ENCODE data around the gene PREX1. TPM values are rescaled to one million over a fixed set of nuclear protein-coding genes. Genes with fewer than 3 reads are reported as not detected.

The PREX1 gene
- total RNA-seq, 2 experiments from 2014 or later = 20.7 to 25.3 TPM

GRCh38 chr20:48635791-48636267, 192.0 kb downstream of the PREX1 start:
- POLR2A ChIA-PET = no interaction called here
- H3K36me3 ChIP-seq (ENCODE audit: insufficient read depth, low read length) = peaks cover 9% of the 10 kb centered on the region; the same call in 1 of the 2 replicates

DNA sequence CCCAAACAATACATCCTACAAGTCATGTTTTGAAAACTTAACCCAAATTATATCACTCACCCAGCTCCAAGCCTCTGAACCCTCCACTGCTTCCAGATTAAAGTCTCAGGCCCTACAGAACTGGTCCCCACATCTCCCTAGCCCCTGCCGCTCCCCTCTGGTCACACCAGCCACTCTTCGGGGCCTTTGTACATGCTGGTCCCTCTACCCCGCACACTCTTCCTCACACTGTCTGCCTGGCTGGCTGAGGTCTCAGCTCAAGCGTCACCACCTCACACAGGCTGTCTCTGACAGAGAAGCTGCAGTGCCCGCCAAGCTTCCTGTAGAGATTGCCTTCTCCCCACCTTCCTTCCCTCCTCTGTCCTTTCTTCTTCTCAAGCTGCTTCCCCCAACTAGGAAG, 192.4 kb downstream of the PREX1 start:
- ChIA-PET POLR2A (no interaction called here), CTCF (ENCODE audit: unreplicated experiment) (no interaction called here)
- Histone ChIP-seq H3K9me2 (ENCODE audit: insufficient read depth, low read length) (no peaks in the 10 kb centered on the region), H3K36me3 (ENCODE audit: insufficient read depth, low read length) (peaks cover 9% of the 10 kb centered on the region; the same call in 1 of the 2 replicates), H4K20me1 (ENCODE audit: insufficient read depth, low read length) (no peaks in the 10 kb centered on the region), H3K4me1 (ENCODE audit: insufficient read depth, low read length, poor library complexity, severe bottlenecking) (no peaks in the 10 kb centered on the region), H3K4me3 (ENCODE audit: low read depth, low read length, poor library complexity, severe bottlenecking) (no peak overlapping the region), H3K9me3 (ENCODE audit: low read length) (no peaks in the 10 kb centered on the region), H3K27ac (ENCODE audit: low read depth, low read length, poor library complexity, severe bottlenecking) (no peak overlapping the region), H3K79me2 (ENCODE audit: insufficient read depth, low read depth, low read length) (no peaks in the 10 kb centered on the region), H3K4me2 (ENCODE audit: low read length) (no peak overlapping the region), H2AFZ (ENCODE audit: low read length) (no peak overlapping the region)
- intact Hi-C loops (cut with micrococcal nuclease; ENCODE audit: unreplicated experiment) = loop anchor here (1.0 kb wide), 1 partner anchor 270 kb away; no protein-coding TSS in a partner anchor
- TF ChIP-seq EZH2phosphoT487 (IDR thresholded peaks at IDR 0.05; ENCODE audit: borderline replicate concordance, low read depth, low read length) = no peak
- TF ChIP-seq, protein P1, sequence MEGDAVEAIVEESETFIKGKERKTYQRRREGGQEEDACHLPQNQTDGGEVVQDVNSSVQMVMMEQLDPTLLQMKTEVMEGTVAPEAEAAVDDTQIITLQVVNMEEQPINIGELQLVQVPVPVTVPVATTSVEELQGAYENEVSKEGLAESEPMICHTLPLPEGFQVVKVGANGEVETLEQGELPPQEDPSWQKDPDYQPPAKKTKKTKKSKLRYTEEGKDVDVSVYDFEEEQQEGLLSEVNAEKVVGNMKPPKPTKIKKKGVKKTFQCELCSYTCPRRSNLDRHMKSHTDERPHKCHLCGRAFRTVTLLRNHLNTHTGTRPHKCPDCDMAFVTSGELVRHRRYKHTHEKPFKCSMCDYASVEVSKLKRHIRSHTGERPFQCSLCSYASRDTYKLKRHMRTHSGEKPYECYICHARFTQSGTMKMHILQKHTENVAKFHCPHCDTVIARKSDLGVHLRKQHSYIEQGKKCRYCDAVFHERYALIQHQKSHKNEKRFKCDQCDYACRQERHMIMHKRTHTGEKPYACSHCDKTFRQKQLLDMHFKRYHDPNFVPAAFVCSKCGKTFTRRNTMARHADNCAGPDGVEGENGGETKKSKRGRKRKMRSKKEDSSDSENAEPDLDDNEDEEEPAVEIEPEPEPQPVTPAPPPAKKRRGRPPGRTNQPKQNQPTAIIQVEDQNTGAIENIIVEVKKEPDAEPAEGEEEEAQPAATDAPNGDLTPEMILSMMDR (conservative IDR thresholded peaks at IDR 0.05; ENCODE audit: low read length) = no peak
- no TSS peak for BruUV-seq (replicated peaks)
- DNase-seq (ENCODE audit: low spot score) = no peak

More at GRCh38 chr20:48635791-48636267, 192.0 kb downstream of the PREX1 start:
- intact Hi-C loops (cut with micrococcal nuclease; ENCODE audit: unreplicated experiment) = loop anchor here (1.0 kb wide), 1 partner anchor 269 kb away; no protein-coding TSS in a partner anchor
- Histone ChIP-seq H3K4me2 (ENCODE audit: low read length) (no peak overlapping the region), H3K27ac (ENCODE audit: low read depth, low read length, poor library complexity, severe bottlenecking) (no peak overlapping the region), H3K9me3 (ENCODE audit: low read length) (no peaks in the 10 kb centered on the region), H3K4me1 (ENCODE audit: insufficient read depth, low read length, poor library complexity, severe bottlenecking) (no peaks in the 10 kb centered on the region), H3K79me2 (ENCODE audit: insufficient read depth, low read depth, low read length) (no peaks in the 10 kb centered on the region), H4K20me1 (ENCODE audit: insufficient read depth, low read length) (no peaks in the 10 kb centered on the region), H3K9me2 (ENCODE audit: insufficient read depth, low read length) (no peaks in the 10 kb centered on the region), H3K4me3 (ENCODE audit: low read depth, low read length, poor library complexity, severe bottlenecking) (no peak overlapping the region), H2AFZ (ENCODE audit: low read length) (no peak overlapping the region)
- CTCF ChIA-PET (ENCODE audit: unreplicated experiment) = no interaction called here
- BruUV-seq (replicated peaks) = no TSS peak
- peak; percentile 70 for DNase-seq (ENCODE audit: low spot score)
- TF ChIP-seq, protein P1 (conservative IDR thresholded peaks at IDR 0.05; ENCODE audit: low read length) = peak; percentile 96
- no peak for TF ChIP-seq EZH2phosphoT487 (IDR thresholded peaks at IDR 0.05; ENCODE audit: borderline replicate concordance, low read depth, low read length)

DNA sequence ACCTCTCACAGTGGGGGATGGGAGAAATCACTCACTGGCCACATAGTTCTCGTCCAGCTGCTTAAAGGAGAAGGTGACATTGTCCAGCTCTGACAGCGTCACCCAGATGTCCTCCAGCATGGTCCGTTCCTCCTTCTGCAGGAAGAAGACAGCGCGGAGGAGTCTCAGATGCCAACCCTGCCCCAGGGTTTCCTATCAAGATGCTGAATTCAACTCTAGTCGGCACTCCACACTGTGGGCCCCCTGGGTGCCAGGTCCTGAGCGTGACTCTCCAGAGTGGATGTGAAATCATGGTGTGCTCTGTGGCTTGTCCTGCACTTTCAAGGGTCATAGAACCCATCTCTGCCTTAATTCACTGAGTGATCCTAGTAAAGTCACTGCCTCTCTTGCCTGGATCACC, 193.2 kb downstream of the PREX1 start:
- POLR2A ChIA-PET = no interaction called here
- Histone ChIP-seq H3K9me3 (ENCODE audit: low read length) (no peaks in the 10 kb centered on the region), H3K4me1 (ENCODE audit: insufficient read depth, low read length, poor library complexity, severe bottlenecking) (no peaks in the 10 kb centered on the region), H4K20me1 (ENCODE audit: insufficient read depth, low read length) (no peaks in the 10 kb centered on the region), H3K79me2 (ENCODE audit: insufficient read depth, low read depth, low read length) (no peaks in the 10 kb centered on the region), H3K4me3 (ENCODE audit: low read depth, low read length, poor library complexity, severe bottlenecking) (no peak overlapping the region), H3K9me2 (ENCODE audit: insufficient read depth, low read length) (no peaks in the 10 kb centered on the region), H2AFZ (ENCODE audit: low read length) (no peak overlapping the region), H3K27ac (ENCODE audit: low read depth, low read length, poor library complexity, severe bottlenecking) (no peak overlapping the region), H3K4me2 (ENCODE audit: low read length) (no peak overlapping the region), H3K36me3 (ENCODE audit: insufficient read depth, low read length) (peaks cover 1% of the 10 kb centered on the region; the same call in 1 of the 2 replicates)
- no TSS peak for BruUV-seq (replicated peaks)
- TF ChIP-seq EZH2phosphoT487 (IDR thresholded peaks at IDR 0.05; ENCODE audit: borderline replicate concordance, low read depth, low read length) = no peak
- TF ChIP-seq, protein P1 (conservative IDR thresholded peaks at IDR 0.05; ENCODE audit: low read length) = no peak
- intact Hi-C loops (cut with micrococcal nuclease; ENCODE audit: unreplicated experiment) = loop anchor here (1.0 kb wide), 1 partner anchor 271 kb away; no protein-coding TSS in a partner anchor
- no peak for DNase-seq (ENCODE audit: low spot score)
- CTCF ChIA-PET (ENCODE audit: unreplicated experiment) = no interaction called here

All from OCI-LY7 (cell line).